ENCODE results near the gene POGZ. TPM values are rescaled to one million over a fixed set of nuclear protein-coding genes. Genes with fewer than 3 reads are reported as not detected.

POGZ gene
- total RNA-seq, 1 experiment from 2014 or later, result 76.0 TPM

GRCh38 chr1:151408891-151409290 is 50.4 kb downstream of the POGZ start:
- no peak for ATAC-seq

GRCh38 chr1:151407304-151407703 is 52.0 kb downstream of the POGZ start:
- in situ Hi-C loops (cut with HindIII; ENCODE audit: low pct_unique_long_range_greater_than_20kb, low sequenced_read_pairs), result no loop called here
- TF ChIP-seq CTCF (IDR thresholded peaks at IDR 0.05), result no peak
- no peak for TF ChIP-seq POLR2AphosphoS5 (IDR thresholded peaks at IDR 0.05; ENCODE audit: low read depth, low read length)
- no peak for TF ChIP-seq REST (IDR thresholded peaks at IDR 0.05; ENCODE audit: insufficient read depth in 1 of 2, low read depth in 2 of 2, low read length in 1 of 2)
- no peak for TF ChIP-seq TCF7L2 (IDR thresholded peaks at IDR 0.05; ENCODE audit: low read depth, low read length)
- no peak for TF ChIP-seq SIN3A (IDR thresholded peaks at IDR 0.05; ENCODE audit: borderline replicate concordance, insufficient read depth, low read depth, low read length)
- no peaks in the 10 kb centered on the region for H3K9me3 ChIP-seq (ENCODE audit: control insufficient read depth, insufficient read depth, low read depth, low read length)
- H3K4me3 ChIP-seq (ENCODE audit: low read depth in 2 of 2, low read length in 2 of 2), result no peak overlapping the region
- DNase-seq (ENCODE audit: low read depth, low spot score), result no peak
- H3K4me1 ChIP-seq (ENCODE audit: control insufficient read depth, insufficient read depth, low read length), result no peaks in the 10 kb centered on the region
- peaks cover 37% of the 10 kb centered on the region for H3K36me3 ChIP-seq (ENCODE audit: control insufficient read depth, insufficient read depth, low read length)
- ATAC-seq, result no peak
- POLR2A ChIA-PET, result no interaction called here
- no peak overlapping the region for H3K27ac ChIP-seq (ENCODE audit: low read length)
- no TSS peak for BruUV-seq (replicated peaks)
- no peaks in the 10 kb centered on the region for H3K27me3 ChIP-seq (ENCODE audit: control insufficient read depth, insufficient read depth, low read length)
- intact Hi-C loops (cut with micrococcal nuclease; ENCODE audit: unreplicated experiment), result no loop called here
- CTCF ChIA-PET, result no interaction called here

More at GRCh38 chr1:151408891-151409290, 50.4 kb downstream of the POGZ start:
- in situ Hi-C loops (cut with HindIII; ENCODE audit: low pct_unique_long_range_greater_than_20kb, low sequenced_read_pairs) (no loop called here), intact Hi-C loops (cut with micrococcal nuclease; ENCODE audit: unreplicated experiment) (no loop called here)
- BruUV-seq (replicated peaks), result no TSS peak
- Histone ChIP-seq H3K27me3 (ENCODE audit: control insufficient read depth, insufficient read depth, low read length) (no peaks in the 10 kb centered on the region), H3K27ac (ENCODE audit: low read length) (no peak overlapping the region), H3K9me3 (ENCODE audit: control insufficient read depth, insufficient read depth, low read depth, low read length) (no peaks in the 10 kb centered on the region), H3K4me1 (ENCODE audit: control insufficient read depth, insufficient read depth, low read length) (no peaks in the 10 kb centered on the region), H3K36me3 (ENCODE audit: control insufficient read depth, insufficient read depth, low read length) (peaks cover 34% of the 10 kb centered on the region), H3K4me3 (ENCODE audit: low read depth in 2 of 2, low read length in 2 of 2) (no peak overlapping the region)
- ChIA-PET POLR2A (no interaction called here), CTCF (interaction anchor here (0.5 kb wide), 1 partner anchor 108 kb away, joined by 3 read pairs; no protein-coding TSS in a partner anchor)
- no peak for TF ChIP-seq SIN3A (IDR thresholded peaks at IDR 0.05; ENCODE audit: borderline replicate concordance, insufficient read depth, low read depth, low read length)
- no peak for TF ChIP-seq REST (IDR thresholded peaks at IDR 0.05; ENCODE audit: insufficient read depth in 1 of 2, low read depth in 2 of 2, low read length in 1 of 2)
- TF ChIP-seq POLR2AphosphoS5 (IDR thresholded peaks at IDR 0.05; ENCODE audit: low read depth, low read length), result no peak
- no peak for TF ChIP-seq TCF7L2 (IDR thresholded peaks at IDR 0.05; ENCODE audit: low read depth, low read length)
- TF ChIP-seq CTCF (IDR thresholded peaks at IDR 0.05), result no peak
- no peak for DNase-seq (ENCODE audit: low read depth, low spot score)
